IMR-90 (cell line): ENCODE results near the gene MTFR1L.

Source experiments
- MAFK ChIP-seq: IDR thresholded peaks from 2 replicates; pipeline ENCODE4 v1.6.1; 2012; ENCODE audit warnings: low read depth, low read length, improper control_type of control experiment
- MAZ ChIP-seq: IDR thresholded peaks from 2 replicates; pipeline ENCODE4 v1.6.1; 2012; ENCODE audit warnings: low read depth, mild to moderate bottlenecking, low read length, improper control_type of control experiment, moderate library complexity, borderline replicate concordance
- MXI1 ChIP-seq: IDR thresholded peaks from 2 replicates; pipeline ENCODE4 v1.6.1; 2012; ENCODE audit warnings: low read depth, mild to moderate bottlenecking, low read length, moderate library complexity, borderline replicate concordance
- POLR2A ChIP-seq: IDR thresholded peaks from 2 replicates; pipeline ENCODE4 v1.6.1; 2012; ENCODE audit warnings: mild to moderate bottlenecking, low read depth, low read length
- RAD21 ChIP-seq: IDR thresholded peaks from 2 replicates; pipeline ENCODE4 v1.6.1; 2012; ENCODE audit warnings: low read length, improper control_type of control experiment
- RFX5 ChIP-seq: IDR thresholded peaks from 2 replicates; pipeline ENCODE4 v1.8.0; 2012; ENCODE audit warnings: low read depth, mild to moderate bottlenecking, low read length, moderate library complexity
- SMC3 ChIP-seq: fragments of 150-350 bp; IDR thresholded peaks from 2 replicates; pipeline ENCODE4 v1.6.1; 2016; ENCODE audit warnings: low read depth, mild to moderate bottlenecking, antibody characterized with exemption, low read length, moderate library complexity
- USF2 ChIP-seq: fragments of 150-350 bp; IDR thresholded peaks from 2 replicates; pipeline ENCODE4 v1.6.1; 2017; ENCODE audit warnings: mild to moderate bottlenecking, antibody characterized with exemption, low read length, low read depth
- TF ChIP-seq, protein P1 (sequence below): conservative IDR thresholded peaks from 2 replicates; pipeline ENCODE4 v1.5.1; 2012; ENCODE audit warnings: mild to moderate bottlenecking, low read depth, low read length, improper control_type of control experiment

GRCh38 chr1:25874635-25875153 is 54.9 kb downstream of the MTFR1L start:
- TF ChIP-seq, protein P1, sequence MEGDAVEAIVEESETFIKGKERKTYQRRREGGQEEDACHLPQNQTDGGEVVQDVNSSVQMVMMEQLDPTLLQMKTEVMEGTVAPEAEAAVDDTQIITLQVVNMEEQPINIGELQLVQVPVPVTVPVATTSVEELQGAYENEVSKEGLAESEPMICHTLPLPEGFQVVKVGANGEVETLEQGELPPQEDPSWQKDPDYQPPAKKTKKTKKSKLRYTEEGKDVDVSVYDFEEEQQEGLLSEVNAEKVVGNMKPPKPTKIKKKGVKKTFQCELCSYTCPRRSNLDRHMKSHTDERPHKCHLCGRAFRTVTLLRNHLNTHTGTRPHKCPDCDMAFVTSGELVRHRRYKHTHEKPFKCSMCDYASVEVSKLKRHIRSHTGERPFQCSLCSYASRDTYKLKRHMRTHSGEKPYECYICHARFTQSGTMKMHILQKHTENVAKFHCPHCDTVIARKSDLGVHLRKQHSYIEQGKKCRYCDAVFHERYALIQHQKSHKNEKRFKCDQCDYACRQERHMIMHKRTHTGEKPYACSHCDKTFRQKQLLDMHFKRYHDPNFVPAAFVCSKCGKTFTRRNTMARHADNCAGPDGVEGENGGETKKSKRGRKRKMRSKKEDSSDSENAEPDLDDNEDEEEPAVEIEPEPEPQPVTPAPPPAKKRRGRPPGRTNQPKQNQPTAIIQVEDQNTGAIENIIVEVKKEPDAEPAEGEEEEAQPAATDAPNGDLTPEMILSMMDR, result no peak
- no peak for TF ChIP-seq POLR2A
- TF ChIP-seq RAD21, result no peak
- no peak for TF ChIP-seq RFX5
- TF ChIP-seq MAZ, result no peak
- TF ChIP-seq MXI1, result no peak
- no peak for TF ChIP-seq USF2
- no peak for TF ChIP-seq SMC3
- TF ChIP-seq MAFK, result no peak
